SK-N-SH (cell line): ENCODE data around the gene SLC17A5.

Experiments
- EP300 ChIP-seq, 2 experiments: IDR thresholded peaks; 2 replicates each; pipeline versions ENCODE4 v1.4.0 to v1.6.1; 2012; ENCODE audit warnings: borderline replicate concordance in 1 of 2, low read depth in 1 of 2, low read length in 1 of 2
- FOXJ3 ChIP-seq: sonication (generic); formaldehyde crosslinking; IDR thresholded peaks from 2 replicates; pipeline ENCODE4 v1.5.1; 2020; ENCODE audit warnings: mild to moderate bottlenecking, missing genetic modification reagents
- FOXM1 ChIP-seq: IDR thresholded peaks from 2 replicates; pipeline ENCODE4 v1.4.0; 2012; ENCODE audit warnings: low read depth, mild to moderate bottlenecking
- IRF3 ChIP-seq: fragments of 150-350 bp; IDR thresholded peaks from 2 replicates; pipeline ENCODE4 v1.6.1; 2016; ENCODE audit warnings: mild to moderate bottlenecking, low read depth, low read length
- MAX ChIP-seq: IDR thresholded peaks from 2 replicates; pipeline ENCODE4 v1.4.0; 2012; ENCODE audit warnings: low read depth
- RCOR1 ChIP-seq: fragments of 150-350 bp; IDR thresholded peaks from 2 replicates; pipeline ENCODE4 v1.6.1; 2017; ENCODE audit warnings: antibody characterized with exemption, low read length
- RFX5 ChIP-seq: IDR thresholded peaks from 2 replicates; pipeline ENCODE4 v1.6.1; 2012; ENCODE audit warnings: mild to moderate bottlenecking, improper control_type of control experiment, low read length
- SMC3 ChIP-seq: IDR thresholded peaks from 2 replicates; pipeline ENCODE4 v1.6.1; 2012; ENCODE audit warnings: low read depth, low read length, improper control_type of control experiment
- TAF1 ChIP-seq: IDR thresholded peaks from 2 replicates; pipeline ENCODE4 v1.6.1; 2012; ENCODE audit warnings: low read depth, mild to moderate bottlenecking, low read length, moderate library complexity, borderline replicate concordance
- TEAD4 ChIP-seq: IDR thresholded peaks from 2 replicates; pipeline ENCODE4 v1.4.0; 2012; ENCODE audit warnings: mild to moderate bottlenecking, borderline replicate concordance; ENCODE audit not compliant: insufficient read depth
- TF ChIP-seq, protein P1 (sequence below): fragments of 200-600 bp; sonication (generic); IDR thresholded peaks from 2 replicates; pipeline ENCODE4 v1.6.1; 2017; ENCODE audit warnings: antibody characterized with exemption, mild to moderate bottlenecking, moderate library complexity
- TF ChIP-seq, protein P2 (sequence below): IDR thresholded peaks from 2 replicates; pipeline ENCODE4 v1.6.1; 2012; ENCODE audit warnings: mild to moderate bottlenecking, low read depth, low read length, moderate library complexity
- TF ChIP-seq, protein P3 (sequence below): fragments of 150-350 bp; IDR thresholded peaks from 2 replicates; pipeline ENCODE4 v1.6.1; 2017; ENCODE audit warnings: antibody characterized with exemption, low read length, low read depth, borderline replicate concordance

- TF ChIP-seq, protein P1, sequence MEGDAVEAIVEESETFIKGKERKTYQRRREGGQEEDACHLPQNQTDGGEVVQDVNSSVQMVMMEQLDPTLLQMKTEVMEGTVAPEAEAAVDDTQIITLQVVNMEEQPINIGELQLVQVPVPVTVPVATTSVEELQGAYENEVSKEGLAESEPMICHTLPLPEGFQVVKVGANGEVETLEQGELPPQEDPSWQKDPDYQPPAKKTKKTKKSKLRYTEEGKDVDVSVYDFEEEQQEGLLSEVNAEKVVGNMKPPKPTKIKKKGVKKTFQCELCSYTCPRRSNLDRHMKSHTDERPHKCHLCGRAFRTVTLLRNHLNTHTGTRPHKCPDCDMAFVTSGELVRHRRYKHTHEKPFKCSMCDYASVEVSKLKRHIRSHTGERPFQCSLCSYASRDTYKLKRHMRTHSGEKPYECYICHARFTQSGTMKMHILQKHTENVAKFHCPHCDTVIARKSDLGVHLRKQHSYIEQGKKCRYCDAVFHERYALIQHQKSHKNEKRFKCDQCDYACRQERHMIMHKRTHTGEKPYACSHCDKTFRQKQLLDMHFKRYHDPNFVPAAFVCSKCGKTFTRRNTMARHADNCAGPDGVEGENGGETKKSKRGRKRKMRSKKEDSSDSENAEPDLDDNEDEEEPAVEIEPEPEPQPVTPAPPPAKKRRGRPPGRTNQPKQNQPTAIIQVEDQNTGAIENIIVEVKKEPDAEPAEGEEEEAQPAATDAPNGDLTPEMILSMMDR = no peak
- no peak for TF ChIP-seq EP300 (IDR thresholded peaks at IDR 0.05; ENCODE audit: borderline replicate concordance in 1 of 2, low read depth in 1 of 2, low read length in 1 of 2)
- TF ChIP-seq FOXJ3 = no peak
- no peak for TF ChIP-seq MAX
- no peak for TF ChIP-seq FOXM1
- no peak for TF ChIP-seq RCOR1
- TF ChIP-seq IRF3 = no peak
- TF ChIP-seq TEAD4 = no peak
- TF ChIP-seq, protein P2, sequence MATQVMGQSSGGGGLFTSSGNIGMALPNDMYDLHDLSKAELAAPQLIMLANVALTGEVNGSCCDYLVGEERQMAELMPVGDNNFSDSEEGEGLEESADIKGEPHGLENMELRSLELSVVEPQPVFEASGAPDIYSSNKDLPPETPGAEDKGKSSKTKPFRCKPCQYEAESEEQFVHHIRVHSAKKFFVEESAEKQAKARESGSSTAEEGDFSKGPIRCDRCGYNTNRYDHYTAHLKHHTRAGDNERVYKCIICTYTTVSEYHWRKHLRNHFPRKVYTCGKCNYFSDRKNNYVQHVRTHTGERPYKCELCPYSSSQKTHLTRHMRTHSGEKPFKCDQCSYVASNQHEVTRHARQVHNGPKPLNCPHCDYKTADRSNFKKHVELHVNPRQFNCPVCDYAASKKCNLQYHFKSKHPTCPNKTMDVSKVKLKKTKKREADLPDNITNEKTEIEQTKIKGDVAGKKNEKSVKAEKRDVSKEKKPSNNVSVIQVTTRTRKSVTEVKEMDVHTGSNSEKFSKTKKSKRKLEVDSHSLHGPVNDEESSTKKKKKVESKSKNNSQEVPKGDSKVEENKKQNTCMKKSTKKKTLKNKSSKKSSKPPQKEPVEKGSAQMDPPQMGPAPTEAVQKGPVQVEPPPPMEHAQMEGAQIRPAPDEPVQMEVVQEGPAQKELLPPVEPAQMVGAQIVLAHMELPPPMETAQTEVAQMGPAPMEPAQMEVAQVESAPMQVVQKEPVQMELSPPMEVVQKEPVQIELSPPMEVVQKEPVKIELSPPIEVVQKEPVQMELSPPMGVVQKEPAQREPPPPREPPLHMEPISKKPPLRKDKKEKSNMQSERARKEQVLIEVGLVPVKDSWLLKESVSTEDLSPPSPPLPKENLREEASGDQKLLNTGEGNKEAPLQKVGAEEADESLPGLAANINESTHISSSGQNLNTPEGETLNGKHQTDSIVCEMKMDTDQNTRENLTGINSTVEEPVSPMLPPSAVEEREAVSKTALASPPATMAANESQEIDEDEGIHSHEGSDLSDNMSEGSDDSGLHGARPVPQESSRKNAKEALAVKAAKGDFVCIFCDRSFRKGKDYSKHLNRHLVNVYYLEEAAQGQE = no peak
- no peak for TF ChIP-seq SMC3
- no peak for TF ChIP-seq TAF1
- TF ChIP-seq, protein P3, sequence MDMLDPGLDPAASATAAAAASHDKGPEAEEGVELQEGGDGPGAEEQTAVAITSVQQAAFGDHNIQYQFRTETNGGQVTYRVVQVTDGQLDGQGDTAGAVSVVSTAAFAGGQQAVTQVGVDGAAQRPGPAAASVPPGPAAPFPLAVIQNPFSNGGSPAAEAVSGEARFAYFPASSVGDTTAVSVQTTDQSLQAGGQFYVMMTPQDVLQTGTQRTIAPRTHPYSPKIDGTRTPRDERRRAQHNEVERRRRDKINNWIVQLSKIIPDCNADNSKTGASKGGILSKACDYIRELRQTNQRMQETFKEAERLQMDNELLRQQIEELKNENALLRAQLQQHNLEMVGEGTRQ = no peak
- no peak for TF ChIP-seq RFX5
Observed at GRCh38 chr6:73680289-73680918, 26.6 kb upstream of the SLC17A5 start.
